GM19240 (cell line): Measurements from ENCODE around the gene WASF3.
A peak's percentile ranks its signal among the peaks of the same experiment; 100 is the strongest.

ENCODE experiments used
- DNase-seq: peaks from one replicate; pipeline ENCODE4 v3.0.0; 2011; ENCODE audit warnings: low spot score; ENCODE audit not compliant: insufficient read length

The WASF3 gene

GRCh38 chr13:26679411-26680122 is 122.1 kb downstream of the WASF3 start:
- no peak for DNase-seq

GRCh38 chr13:26680123-26680450 is 122.6 kb downstream of the WASF3 start:
- no peak for DNase-seq

GRCh38 chr13:26680572-26680971 is 123.1 kb downstream of the WASF3 start:
- no peak for DNase-seq

- DNase-seq: no peak
These were observed 123.6 kb downstream of the WASF3 start for GRCh38 chr13:26681036-26681435.

GRCh38 chr13:26682606-26683005 is 125.1 kb downstream of the WASF3 start:
- no peak for DNase-seq

GRCh38 chr13:26685606-26686005 is 128.1 kb downstream of the WASF3 start:
- no peak for DNase-seq

GRCh38 chr13:26686285-26686684 is 128.8 kb downstream of the WASF3 start:
- no peak for DNase-seq

- no peak for DNase-seq
These were observed 130.8 kb downstream of the WASF3 start for GRCh38 chr13:26688286-26688685.

GRCh38 chr13:26688980-26689379 is 131.5 kb downstream of the WASF3 start:
- DNase-seq: no peak

- no peak for DNase-seq
These were observed 136.4 kb downstream of the WASF3 start for GRCh38 chr13:26693749-26694463.

GRCh38 chr13:26694609-26695359 is 137.3 kb downstream of the WASF3 start:
- no peak for DNase-seq

GRCh38 chr13:26695360-26695705 is 137.8 kb downstream of the WASF3 start:
- no peak for DNase-seq

- DNase-seq: no peak
These were observed 138.4 kb downstream of the WASF3 start for GRCh38 chr13:26695891-26696311.

GRCh38 chr13:26697069-26697955 is 139.8 kb downstream of the WASF3 start:
- DNase-seq: no peak

- DNase-seq: peak; percentile 68
These were observed 141.1 kb downstream of the WASF3 start for GRCh38 chr13:26698392-26699196.

GRCh38 chr13:26699197-26699490 is 141.7 kb downstream of the WASF3 start:
- no peak for DNase-seq

GRCh38 chr13:26705536-26705935 is 148.1 kb downstream of the WASF3 start:
- no peak for DNase-seq

GRCh38 chr13:26706381-26706780 is 148.9 kb downstream of the WASF3 start:
- DNase-seq: no peak

GRCh38 chr13:26707122-26708006 is 149.9 kb downstream of the WASF3 start:
- DNase-seq: no peak

GRCh38 chr13:26708007-26708297 is 150.5 kb downstream of the WASF3 start:
- DNase-seq: no peak
